Peyer's patch (tissue), 4 donors: ENCODE measurements around the gene WDR18.

Experiments
- POLR2A ChIP-seq, 2 donors: fragments of 450-650 bp; IDR thresholded peaks; one replicate each; pipeline ENCODE4 v1.5.1; 2017; ENCODE audit warnings: antibody characterized with exemption in 2 of 2, mild to moderate bottlenecking in 2 of 2, moderate library complexity in 2 of 2
- TF ChIP-seq, protein P1 (sequence below), 6 experiments: fragments of 450-650 bp in 4 of 6; fragments of 200-600 bp in 2 of 6; sonication (generic) in 1 of 6; IDR thresholded peaks; one replicate each; pipeline ENCODE4 v1.5.1; 2017 to 2019; ENCODE audit warnings: antibody characterized with exemption in 6 of 6, mild to moderate bottlenecking in 3 of 6, moderate library complexity in 1 of 6

DNA sequence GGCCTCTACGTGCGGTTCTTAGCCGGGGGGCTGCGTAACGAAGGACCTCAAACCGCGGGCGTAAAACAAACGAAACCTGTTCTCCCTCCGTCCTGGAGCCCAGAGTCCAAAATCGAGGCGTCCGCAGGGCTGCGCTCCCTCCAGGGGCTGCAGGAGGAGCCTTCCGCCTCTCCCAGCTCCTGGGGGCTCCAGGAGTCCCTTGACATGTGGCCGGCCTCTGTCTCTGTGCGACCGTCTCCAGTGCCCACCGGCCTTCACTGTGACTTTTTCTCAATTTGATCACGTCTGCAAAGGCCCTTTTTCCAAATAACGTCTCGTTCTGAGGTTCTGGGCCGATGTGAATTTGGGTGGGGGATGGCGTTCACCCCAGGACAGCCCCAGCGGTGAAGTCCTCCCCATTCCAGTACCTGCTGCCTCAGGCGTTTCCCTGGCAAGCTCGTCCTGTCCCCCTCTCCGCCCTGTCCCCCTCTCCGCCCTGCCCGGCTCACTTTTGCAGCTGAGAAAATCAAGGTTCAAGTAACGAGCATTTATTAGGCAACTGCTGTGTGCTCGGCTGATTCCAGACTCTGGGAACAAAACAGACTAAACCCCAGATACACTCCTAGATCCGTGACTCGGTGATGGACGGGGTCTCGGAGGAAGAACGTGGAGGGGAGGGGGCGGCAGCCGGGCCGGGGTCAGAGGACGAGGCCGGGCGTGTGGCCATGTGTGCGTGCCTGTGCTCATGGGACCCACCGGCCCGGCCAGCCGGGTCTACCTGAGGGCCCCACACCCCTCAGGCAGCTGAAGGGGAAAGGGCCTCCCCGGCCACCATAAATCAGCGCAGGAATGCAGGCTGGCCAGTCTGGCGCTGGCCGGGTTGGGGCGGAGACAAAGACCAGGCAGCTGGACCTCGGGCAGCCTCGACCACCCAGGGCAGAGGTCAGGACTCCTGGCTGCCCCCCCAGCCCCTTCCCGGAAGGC, 28.1 kb upstream of the WDR18 start:
- TF ChIP-seq, protein P1, sequence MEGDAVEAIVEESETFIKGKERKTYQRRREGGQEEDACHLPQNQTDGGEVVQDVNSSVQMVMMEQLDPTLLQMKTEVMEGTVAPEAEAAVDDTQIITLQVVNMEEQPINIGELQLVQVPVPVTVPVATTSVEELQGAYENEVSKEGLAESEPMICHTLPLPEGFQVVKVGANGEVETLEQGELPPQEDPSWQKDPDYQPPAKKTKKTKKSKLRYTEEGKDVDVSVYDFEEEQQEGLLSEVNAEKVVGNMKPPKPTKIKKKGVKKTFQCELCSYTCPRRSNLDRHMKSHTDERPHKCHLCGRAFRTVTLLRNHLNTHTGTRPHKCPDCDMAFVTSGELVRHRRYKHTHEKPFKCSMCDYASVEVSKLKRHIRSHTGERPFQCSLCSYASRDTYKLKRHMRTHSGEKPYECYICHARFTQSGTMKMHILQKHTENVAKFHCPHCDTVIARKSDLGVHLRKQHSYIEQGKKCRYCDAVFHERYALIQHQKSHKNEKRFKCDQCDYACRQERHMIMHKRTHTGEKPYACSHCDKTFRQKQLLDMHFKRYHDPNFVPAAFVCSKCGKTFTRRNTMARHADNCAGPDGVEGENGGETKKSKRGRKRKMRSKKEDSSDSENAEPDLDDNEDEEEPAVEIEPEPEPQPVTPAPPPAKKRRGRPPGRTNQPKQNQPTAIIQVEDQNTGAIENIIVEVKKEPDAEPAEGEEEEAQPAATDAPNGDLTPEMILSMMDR (IDR thresholded peaks at IDR 0.05): no peak
- no peak for TF ChIP-seq POLR2A (IDR thresholded peaks at IDR 0.05)
